Left ventricle myocardium inferior (tissue), 1 donor: ENCODE data around the gene INO80. TPM values are rescaled to one million over a fixed set of nuclear protein-coding genes. Genes with fewer than 3 reads are reported as not detected.

Experiments used
- DNase-seq: peaks from one replicate; pipeline ENCODE4 v3.0.0-alpha.2; 2020
- H3K27ac ChIP-seq: fragments of 200-600 bp; replicated peaks from 2 replicates; pipeline ENCODE4 v1.8.0; 2021
- H3K27me3 ChIP-seq: fragments of 200-600 bp; 2 replicates; pipeline ENCODE4 v1.8.0; 2021; ENCODE audit warnings: low read depth
- H3K36me3 ChIP-seq: fragments of 200-600 bp; 2 replicates; pipeline ENCODE4 v1.8.0; 2021
- H3K4me1 ChIP-seq: fragments of 200-600 bp; 2 replicates; pipeline ENCODE4 v1.8.0; 2021
- H3K4me3 ChIP-seq: fragments of 200-600 bp; 2 replicates; pipeline ENCODE4 v1.8.0; 2021; ENCODE audit warnings: mild to moderate bottlenecking, moderate library complexity
- H3K9me3 ChIP-seq: fragments of 200-600 bp; replicated peaks from 2 replicates; pipeline ENCODE4 v1.8.0; 2021
- intact Hi-C: fragments of 100-400 bp; cut with micrococcal nuclease; formaldehyde crosslinking; loops from one replicate; pipeline ENCODE4 v1.11.0; 2022
- long read RNA-seq: library from polyadenylated mRNA; unstranded; transcript quantifications from one replicate; pipeline ENCODE4 v2.0.0, GENCODE V29; 2021
- total RNA-seq: library from RNA; stranded (reverse); fragmentation: NEBNext Ultra II Directional; extraction: Animal tissue kit (Norgen Biotek cat#: 25700); gene quantifications from one replicate; pipeline ENCODE4 v1.2.1, GENCODE V29; 2021
- TF ChIP-seq, protein P1 (sequence below): fragments of 200-600 bp; IDR thresholded peaks from 2 replicates; pipeline ENCODE4 v1.8.0; 2021; ENCODE audit warnings: antibody characterized with exemption, mild to moderate bottlenecking, borderline replicate concordance
- donor health status: DM: no; HTN: yes; CAD: no; lungs with severe emphysema.

The INO80 gene, protein sequence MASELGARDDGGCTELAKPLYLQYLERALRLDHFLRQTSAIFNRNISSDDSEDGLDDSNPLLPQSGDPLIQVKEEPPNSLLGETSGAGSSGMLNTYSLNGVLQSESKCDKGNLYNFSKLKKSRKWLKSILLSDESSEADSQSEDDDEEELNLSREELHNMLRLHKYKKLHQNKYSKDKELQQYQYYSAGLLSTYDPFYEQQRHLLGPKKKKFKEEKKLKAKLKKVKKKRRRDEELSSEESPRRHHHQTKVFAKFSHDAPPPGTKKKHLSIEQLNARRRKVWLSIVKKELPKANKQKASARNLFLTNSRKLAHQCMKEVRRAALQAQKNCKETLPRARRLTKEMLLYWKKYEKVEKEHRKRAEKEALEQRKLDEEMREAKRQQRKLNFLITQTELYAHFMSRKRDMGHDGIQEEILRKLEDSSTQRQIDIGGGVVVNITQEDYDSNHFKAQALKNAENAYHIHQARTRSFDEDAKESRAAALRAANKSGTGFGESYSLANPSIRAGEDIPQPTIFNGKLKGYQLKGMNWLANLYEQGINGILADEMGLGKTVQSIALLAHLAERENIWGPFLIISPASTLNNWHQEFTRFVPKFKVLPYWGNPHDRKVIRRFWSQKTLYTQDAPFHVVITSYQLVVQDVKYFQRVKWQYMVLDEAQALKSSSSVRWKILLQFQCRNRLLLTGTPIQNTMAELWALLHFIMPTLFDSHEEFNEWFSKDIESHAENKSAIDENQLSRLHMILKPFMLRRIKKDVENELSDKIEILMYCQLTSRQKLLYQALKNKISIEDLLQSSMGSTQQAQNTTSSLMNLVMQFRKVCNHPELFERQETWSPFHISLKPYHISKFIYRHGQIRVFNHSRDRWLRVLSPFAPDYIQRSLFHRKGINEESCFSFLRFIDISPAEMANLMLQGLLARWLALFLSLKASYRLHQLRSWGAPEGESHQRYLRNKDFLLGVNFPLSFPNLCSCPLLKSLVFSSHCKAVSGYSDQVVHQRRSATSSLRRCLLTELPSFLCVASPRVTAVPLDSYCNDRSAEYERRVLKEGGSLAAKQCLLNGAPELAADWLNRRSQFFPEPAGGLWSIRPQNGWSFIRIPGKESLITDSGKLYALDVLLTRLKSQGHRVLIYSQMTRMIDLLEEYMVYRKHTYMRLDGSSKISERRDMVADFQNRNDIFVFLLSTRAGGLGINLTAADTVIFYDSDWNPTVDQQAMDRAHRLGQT (N-terminal part only)
- total RNA-seq: 8.6 TPM
- long read RNA-seq, full-length matches to known transcripts: 6 of 14 reads
- long read RNA-seq, partial matches to known transcripts: 6 of 14 reads
- long read RNA-seq, other reads (novel, unspliced or antisense): 2 of 14 reads

DNA sequence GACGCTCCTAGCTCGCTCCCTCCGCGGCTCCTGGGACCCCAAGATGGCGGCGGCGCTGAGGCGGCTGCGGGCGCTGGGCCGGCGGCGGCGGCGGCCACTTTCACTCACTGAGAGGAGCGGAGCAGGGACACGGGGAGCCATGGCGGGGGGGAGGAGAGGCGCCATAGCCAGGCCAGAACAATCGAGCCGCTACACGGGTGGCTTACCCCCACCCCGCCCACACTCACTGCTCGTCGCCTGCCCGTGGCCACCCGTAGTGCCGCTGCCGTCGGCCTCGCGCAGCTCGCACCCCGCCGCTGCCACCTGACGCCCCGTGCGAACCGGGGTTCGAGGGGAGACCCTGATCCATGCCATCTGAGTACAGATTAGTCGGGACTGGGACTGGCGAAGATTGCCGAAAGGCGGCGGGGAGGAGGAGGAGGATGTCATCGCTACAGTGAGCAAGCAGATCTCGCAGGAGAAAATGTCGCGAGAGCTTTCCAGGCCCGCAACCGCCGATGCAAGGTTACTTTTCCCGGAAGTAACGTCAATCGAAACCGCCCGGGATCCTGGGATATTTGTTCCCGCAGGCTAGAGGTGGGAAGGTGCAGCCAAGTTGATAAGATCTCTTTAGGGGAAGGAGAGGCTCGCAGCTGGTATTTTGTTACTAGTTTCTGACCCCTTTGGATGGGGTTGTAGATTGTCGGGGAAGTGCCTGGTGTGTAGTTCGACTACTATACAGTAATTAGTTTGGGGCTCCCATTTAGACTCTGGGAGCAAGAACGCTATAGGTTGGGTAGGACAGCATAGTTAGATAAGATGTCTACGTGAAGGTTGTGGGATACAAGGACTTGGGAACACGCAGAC is at the start of gene INO80:
Gene INO80, minus strand, starts transcription at position 165 of the 846 bp plus-strand sequence. CDS start 19,970 bp downstream, outside the sequence.
- Histone ChIP-seq H3K36me3 (peaks cover 6% of the 10 kb centered on the region), H3K4me1 (peaks cover 39% of the 10 kb centered on the region), H3K9me3 (no peaks in the 10 kb centered on the region), H3K27me3 (peaks cover 1% of the 10 kb centered on the region), H3K27ac (peak within 1 kb of the TSS; percentile 100), H3K4me3 (peak within 1 kb of the TSS; percentile 85)
- DNase-seq: peak; percentile 98
- TF ChIP-seq, protein P1, sequence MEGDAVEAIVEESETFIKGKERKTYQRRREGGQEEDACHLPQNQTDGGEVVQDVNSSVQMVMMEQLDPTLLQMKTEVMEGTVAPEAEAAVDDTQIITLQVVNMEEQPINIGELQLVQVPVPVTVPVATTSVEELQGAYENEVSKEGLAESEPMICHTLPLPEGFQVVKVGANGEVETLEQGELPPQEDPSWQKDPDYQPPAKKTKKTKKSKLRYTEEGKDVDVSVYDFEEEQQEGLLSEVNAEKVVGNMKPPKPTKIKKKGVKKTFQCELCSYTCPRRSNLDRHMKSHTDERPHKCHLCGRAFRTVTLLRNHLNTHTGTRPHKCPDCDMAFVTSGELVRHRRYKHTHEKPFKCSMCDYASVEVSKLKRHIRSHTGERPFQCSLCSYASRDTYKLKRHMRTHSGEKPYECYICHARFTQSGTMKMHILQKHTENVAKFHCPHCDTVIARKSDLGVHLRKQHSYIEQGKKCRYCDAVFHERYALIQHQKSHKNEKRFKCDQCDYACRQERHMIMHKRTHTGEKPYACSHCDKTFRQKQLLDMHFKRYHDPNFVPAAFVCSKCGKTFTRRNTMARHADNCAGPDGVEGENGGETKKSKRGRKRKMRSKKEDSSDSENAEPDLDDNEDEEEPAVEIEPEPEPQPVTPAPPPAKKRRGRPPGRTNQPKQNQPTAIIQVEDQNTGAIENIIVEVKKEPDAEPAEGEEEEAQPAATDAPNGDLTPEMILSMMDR: no peak
- intact Hi-C loops: no loop called here

DNA sequence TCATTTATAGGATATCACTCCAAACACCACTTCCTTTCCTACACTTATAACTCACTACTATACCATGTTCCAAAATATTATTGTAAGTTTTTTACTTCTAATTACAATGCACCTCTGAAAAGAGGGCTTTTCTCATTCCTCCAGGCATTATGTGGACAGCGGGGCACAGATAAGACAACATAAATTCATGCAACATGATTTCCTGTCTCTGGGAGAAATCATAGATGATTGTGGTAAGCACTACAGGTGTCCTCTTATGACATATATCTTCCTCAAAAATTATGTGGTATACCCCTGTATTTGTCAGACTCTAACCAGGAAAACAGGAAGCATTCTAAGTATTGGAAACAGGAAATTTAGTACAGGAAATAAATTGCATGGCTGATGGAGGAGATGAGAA is 45.7 kb upstream of the INO80 start:
- TF ChIP-seq, protein P1: no peak
- Histone ChIP-seq H3K4me3 (no peak overlapping the region), H3K4me1 (no peaks in the 10 kb centered on the region), H3K27me3 (no peaks in the 10 kb centered on the region), H3K27ac (no peak overlapping the region), H3K36me3 (no peaks in the 10 kb centered on the region), H3K9me3 (no peaks in the 10 kb centered on the region)
- no peak for DNase-seq
- intact Hi-C loops: no loop called here

DNA sequence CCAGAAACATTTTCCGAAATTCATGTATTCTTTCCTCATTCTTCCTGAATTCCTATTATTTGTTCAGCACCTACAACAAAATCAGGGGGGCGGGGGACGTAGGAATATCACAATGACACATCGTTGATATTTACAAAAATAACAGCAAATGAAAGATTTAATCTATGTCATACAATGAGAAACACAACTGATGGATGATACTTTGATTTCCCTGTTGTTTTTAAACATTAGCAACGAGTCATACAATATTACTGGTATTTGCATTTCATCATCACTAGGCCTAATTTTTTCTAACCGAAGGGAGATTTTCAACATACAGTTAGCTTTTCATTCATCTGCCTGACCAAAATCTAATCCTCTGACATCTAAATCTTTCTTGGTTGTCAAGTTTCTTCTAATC is 45.3 kb upstream of the INO80 start:
- no peaks in the 10 kb centered on the region for H3K36me3 ChIP-seq
- no peaks in the 10 kb centered on the region for H3K9me3 ChIP-seq
- H3K4me1 ChIP-seq: no peaks in the 10 kb centered on the region
- no peak overlapping the region for H3K27ac ChIP-seq
- no peak overlapping the region for H3K4me3 ChIP-seq
- H3K27me3 ChIP-seq: peaks cover 2% of the 10 kb centered on the region
- TF ChIP-seq, protein P1: no peak
- DNase-seq: no peak
- intact Hi-C loops: no loop called here

DNA sequence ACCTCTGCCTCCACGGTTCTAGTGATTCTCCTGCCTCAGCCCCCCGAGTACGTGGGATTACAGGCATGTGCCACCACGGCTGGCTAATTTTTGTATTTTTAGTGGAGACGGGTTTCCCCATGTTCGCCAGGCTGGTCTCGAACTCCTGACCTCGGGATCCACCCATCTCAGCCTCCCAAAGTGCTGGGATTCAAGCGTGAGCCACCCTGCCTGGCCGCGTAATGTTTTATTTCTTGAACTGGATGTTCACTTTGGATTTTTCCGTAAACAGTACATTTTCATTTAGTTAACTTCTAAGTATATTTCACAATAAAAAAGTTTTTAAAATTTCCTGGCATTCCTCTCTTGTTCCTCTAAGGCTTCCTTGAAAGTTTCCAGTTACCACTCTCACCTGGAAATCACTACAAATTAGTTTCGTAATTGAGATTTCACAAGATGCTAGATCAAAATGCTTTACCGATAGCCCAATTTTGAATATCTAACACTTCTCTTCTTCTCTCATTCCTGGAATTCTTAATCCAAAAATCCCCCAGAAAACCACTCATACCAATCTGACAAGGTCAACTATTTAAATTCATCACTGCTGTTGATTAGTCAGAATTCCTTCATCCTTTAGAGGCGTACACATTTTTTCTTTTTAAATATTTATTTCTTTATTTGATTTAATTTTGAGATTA is 44.7 kb upstream of the INO80 start:
- intact Hi-C loops: no loop called here
- no peak for DNase-seq
- TF ChIP-seq, protein P1: no peak
- Histone ChIP-seq H3K4me1 (no peaks in the 10 kb centered on the region), H3K36me3 (no peaks in the 10 kb centered on the region), H3K4me3 (no peak overlapping the region), H3K27me3 (peaks cover 5% of the 10 kb centered on the region), H3K27ac (no peak overlapping the region), H3K9me3 (no peaks in the 10 kb centered on the region)
